ENCODE results near the gene ANAPC7. TPM values are rescaled to one million over a fixed set of nuclear protein-coding genes. Genes with fewer than 3 reads are reported as not detected.

The ANAPC7 gene
- total and polyA plus RNA-seq, 9 of the 15 experiments (the other 6 are each of a cell fraction or from before 2014, with no cell fraction given): 46.7 to 158 (median 109) TPM

- TF ChIP-seq CCNT2 (IDR thresholded peaks at IDR 0.05; ENCODE audit: borderline replicate concordance, extremely low read depth, insufficient read length, low read depth, low read length): no peak
- TF ChIP-seq CREB3L1 (IDR thresholded peaks at IDR 0.05; ENCODE audit: borderline replicate concordance, low read depth): no peak; the same call in 1 of the 2 replicates
- TF ChIP-seq DACH1 (IDR thresholded peaks at IDR 0.05; ENCODE audit: partially characterized antibody): peak; percentile 85
- peak; percentile 8; the same call in 1 of the 2 replicates for TF ChIP-seq DMBX1 (CRISPR knock-in tag; IDR thresholded peaks at IDR 0.05; ENCODE audit: borderline replicate concordance)
- TF ChIP-seq POLR3G (IDR thresholded peaks at IDR 0.05; ENCODE audit: extremely low read depth, insufficient read length, insufficient replicate concordance): no peak
- TF ChIP-seq ZBTB11 (CRISPR knock-in tag; IDR thresholded peaks at IDR 0.05): peak in 1 of 3 experiments; percentile 47; a peak in 1 of 6 replicates
- no peak for TF ChIP-seq ZNF197 (CRISPR knock-in tag; IDR thresholded peaks at IDR 0.05; ENCODE audit: low read depth)
- TF ChIP-seq E2F8 (IDR thresholded peaks at IDR 0.05; ENCODE audit: low read depth, partially characterized antibody): peak; percentile 15
- peak; percentile 36; the same call in 1 of the 2 replicates for TF ChIP-seq SOX6 (IDR thresholded peaks at IDR 0.05)
- TF ChIP-seq SIRT6 (IDR thresholded peaks at IDR 0.05; ENCODE audit: low read depth, low read length): no peak
- no peak for TF ChIP-seq HOMEZ (CRISPR knock-in tag; IDR thresholded peaks at IDR 0.05)
- TF ChIP-seq FOXP1 (CRISPR knock-in tag; IDR thresholded peaks at IDR 0.05): peak; percentile 89; the same call in 1 of the 2 replicates
- peak; percentile 54 for TF ChIP-seq ZNF175 (CRISPR knock-in tag; IDR thresholded peaks at IDR 0.05; ENCODE audit: low read depth)
- TF ChIP-seq MXI1 (IDR thresholded peaks at IDR 0.05; ENCODE audit: low read depth, low read length): 0 out of 2 replicates have a peak, but pooled peaks have one; percentile 4
- peak; percentile 13; the same call in 1 of the 2 replicates for TF ChIP-seq ZBTB7A (IDR thresholded peaks at IDR 0.05; ENCODE audit: borderline replicate concordance, control insufficient read depth, low read depth, low read length)
Measured at GRCh38 chr12:110403146-110403975, at the start of gene ANAPC7 (continued).
